Epidermal melanocyte (primary cell): ENCODE measurements around the gene PBX1.
"Not testable (repeated sequence)": the region's sequence is repeated elsewhere in the genome, so short reads cannot be mapped to it uniquely, and the experiment has no call there.

Experiments used
- DNase-seq: peaks from one replicate; pipeline ENCODE4 v3.0.0; 2011; ENCODE audit warnings: low spot score; ENCODE audit not compliant: insufficient read length

Gene PBX1

GRCh38 chr1:164558461-164559341, at the start of gene PBX1:
PBX1 (plus strand) TSS chr1:164559184.
- DNase-seq, result peak; percentile 90

- no peak for DNase-seq
Measured at GRCh38 chr1:164510435-164510834, 48.5 kb upstream of the PBX1 start.

GRCh38 chr1:164511001-164511705, 47.8 kb upstream of the PBX1 start:
- no peak for DNase-seq

GRCh38 chr1:164515231-164515630, 43.8 kb upstream of the PBX1 start:
- no peak for DNase-seq

- no peak for DNase-seq
Measured at GRCh38 chr1:164515711-164516331, 43.2 kb upstream of the PBX1 start.

- no peak for DNase-seq
Measured at GRCh38 chr1:164516591-164516990, 42.4 kb upstream of the PBX1 start.

GRCh38 chr1:164518692-164519332, 40.2 kb upstream of the PBX1 start:
- DNase-seq, result no peak

GRCh38 chr1:164519426-164519825, 39.6 kb upstream of the PBX1 start:
- no peak for DNase-seq

- DNase-seq, result no peak
Measured at GRCh38 chr1:164524810-164525209, 34.2 kb upstream of the PBX1 start.

GRCh38 chr1:164534863-164535610, 23.9 kb upstream of the PBX1 start:
- no peak for DNase-seq

GRCh38 chr1:164552463-164552988, 6.5 kb upstream of the PBX1 start:
- DNase-seq, result not testable (repeated sequence)

GRCh38 chr1:164557270-164557669, 1.7 kb upstream of the PBX1 start:
- DNase-seq, result no peak

- DNase-seq, result no peak
Measured at GRCh38 chr1:164559342-164560051, 513 bp downstream of the PBX1 start.

- no peak for DNase-seq
Measured at GRCh38 chr1:164560121-164560541, 1.1 kb downstream of the PBX1 start.

- DNase-seq, result no peak
Measured at GRCh38 chr1:164560556-164560955, 1.6 kb downstream of the PBX1 start.

GRCh38 chr1:164561007-164561406, 2.0 kb downstream of the PBX1 start:
- DNase-seq, result no peak

GRCh38 chr1:164561472-164561871, 2.5 kb downstream of the PBX1 start:
- no peak for DNase-seq

- no peak for DNase-seq
Measured at GRCh38 chr1:164562061-164562460, 3.1 kb downstream of the PBX1 start.

GRCh38 chr1:164562511-164562910, 3.5 kb downstream of the PBX1 start:
- no peak for DNase-seq

GRCh38 chr1:164562947-164563520, 4.0 kb downstream of the PBX1 start:
- DNase-seq, result no peak
